ENCODE data around the gene DNMT1. TPM values are rescaled to one million over a fixed set of nuclear protein-coding genes. Genes with fewer than 3 reads are reported as not detected.

The DNMT1 gene
- total RNA-seq, 2 donors from 2014 or later, result 17.2 to 27.7 TPM

GRCh38 chr19:10116085-10116865 is 78.5 kb downstream of the DNMT1 start:
- H3K27me3 ChIP-seq, result no peaks in the 10 kb centered on the region
- H3K36me3 ChIP-seq, result peaks cover 47% of the 10 kb centered on the region
- no peak overlapping the region for H3K27ac ChIP-seq
- H3K9me3 ChIP-seq, result no peaks in the 10 kb centered on the region
- TF ChIP-seq CTCF (IDR thresholded peaks at IDR 0.05), result no peak
- H3K4me1 ChIP-seq, result peaks cover 0 to 27% of the 10 kb centered on the region in 2 donors
- no peak overlapping the region for H3K4me3 ChIP-seq
- no peak for DNase-seq (ENCODE audit: low spot score)

- no peak for DNase-seq (ENCODE audit: low spot score)
- no peaks in the 10 kb centered on the region for H3K27me3 ChIP-seq
- no peak overlapping the region for H3K27ac ChIP-seq
- TF ChIP-seq CTCF (IDR thresholded peaks at IDR 0.05), result no peak
- peaks cover 55% of the 10 kb centered on the region for H3K36me3 ChIP-seq
- H3K9me3 ChIP-seq, result no peaks in the 10 kb centered on the region
- no peak overlapping the region for H3K4me3 ChIP-seq
- H3K4me1 ChIP-seq, result peaks cover 0 to 27% of the 10 kb centered on the region in 2 donors
Observed at GRCh38 chr19:10115392-10116084, 79.2 kb downstream of the DNMT1 start.

GRCh38 chr19:10114651-10115391 is 79.9 kb downstream of the DNMT1 start:
- H3K27me3 ChIP-seq, result no peaks in the 10 kb centered on the region
- DNase-seq (ENCODE audit: low spot score), result no peak
- no peak for TF ChIP-seq CTCF (IDR thresholded peaks at IDR 0.05)
- H3K4me1 ChIP-seq, result peaks cover 0 to 23% of the 10 kb centered on the region in 2 donors
- H3K9me3 ChIP-seq, result no peaks in the 10 kb centered on the region
- H3K4me3 ChIP-seq, result no peak overlapping the region
- peaks cover 62% of the 10 kb centered on the region for H3K36me3 ChIP-seq
- no peak overlapping the region for H3K27ac ChIP-seq

GRCh38 chr19:10113964-10114650 is 80.6 kb downstream of the DNMT1 start:
- Histone ChIP-seq H3K27me3 (no peaks in the 10 kb centered on the region), H3K4me1 (peaks cover 0 to 19% of the 10 kb centered on the region in 2 donors), H3K4me3 (no peak overlapping the region), H3K27ac (no peak overlapping the region), H3K9me3 (no peaks in the 10 kb centered on the region), H3K36me3 (peaks cover 69% of the 10 kb centered on the region)
- DNase-seq (ENCODE audit: low spot score), result no peak
- no peak for TF ChIP-seq CTCF (IDR thresholded peaks at IDR 0.05)

GRCh38 chr19:10113592-10113963 is 81.2 kb downstream of the DNMT1 start:
- no peak for TF ChIP-seq CTCF (IDR thresholded peaks at IDR 0.05)
- Histone ChIP-seq H3K4me1 (peaks cover 0 to 14% of the 10 kb centered on the region in 2 donors), H3K27me3 (no peaks in the 10 kb centered on the region), H3K36me3 (peaks cover 72% of the 10 kb centered on the region), H3K4me3 (no peak overlapping the region), H3K27ac (no peak overlapping the region), H3K9me3 (no peaks in the 10 kb centered on the region)
- no peak for DNase-seq (ENCODE audit: low spot score)
